ENCODE results near the gene ZNF544. TPM values are rescaled to one million over a fixed set of nuclear protein-coding genes. Genes with fewer than 3 reads are reported as not detected.
A peak's percentile ranks its signal among the peaks of the same experiment; 100 is the strongest.

ZNF544 gene
- polyA plus RNA-seq, 2 of the 4 experiments (the other 2 are of a cell fraction) = 23.7 to 33.1 TPM

GRCh38 chr19:58278541-58279041 lies 49.9 kb downstream of the ZNF544 start, which contains the start of gene ZNF8 (continued):
- TF ChIP-seq CEBPB (IDR thresholded peaks at IDR 0.05) = no peak; a peak in 1 of 4 replicates
- no peak for TF ChIP-seq ZNF302 (CRISPR knock-in tag; IDR thresholded peaks at IDR 0.05)
- peak; percentile 46; the same call in 1 of the 3 replicates for TF ChIP-seq BCL3 (IDR thresholded peaks at IDR 0.05)
- peak; percentile 7; the same call in 1 of the 2 replicates for TF ChIP-seq E2F6 (IDR thresholded peaks at IDR 0.05; ENCODE audit: borderline replicate concordance, low read depth)
- no peak for TF ChIP-seq MAFK (IDR thresholded peaks at IDR 0.05; ENCODE audit: partially characterized antibody)
- TF ChIP-seq RFX5 (IDR thresholded peaks at IDR 0.05) = peak; percentile 85
- TF ChIP-seq ZSCAN20 (CRISPR knock-in tag; IDR thresholded peaks at IDR 0.05) = no peak
- TF ChIP-seq TP53 (CRISPR knock-in tag; IDR thresholded peaks at IDR 0.05) = no peak
- no peak for TF ChIP-seq HOXA7 (CRISPR knock-in tag; IDR thresholded peaks at IDR 0.05)
- no peak for TF ChIP-seq FOXS1 (CRISPR knock-in tag; IDR thresholded peaks at IDR 0.05)
- no peak for TF ChIP-seq POLR2AphosphoS2 (conservative IDR thresholded peaks at IDR 0.05; ENCODE audit: low read length)
- no peak for TF ChIP-seq CHD4 (IDR thresholded peaks at IDR 0.05; ENCODE audit: borderline replicate concordance)
- no peak for TF ChIP-seq GATA3 (IDR thresholded peaks at IDR 0.05; ENCODE audit: borderline replicate concordance)

- DNase-seq (ENCODE audit: low read depth in 1 of 2, low spot score in 1 of 2) (peak; percentile 71 to 76), ATAC-seq (peak; percentile 72 to 78), FAIRE-seq (no peak)
- CTCF ChIA-PET = interaction anchor here (0.6 to 1.2 kb wide), 2 partner anchors 15 to 19 kb away, joined by 3 to 4 read pairs; no protein-coding TSS in a partner anchor
- 16% methylated on average over 37 of the region's 60 CpGs for WGBS (ENCODE audit: missing lambda C conversion rate)
- peak overlapping the region; percentile 91 for H3K4me2 ChIP-seq
- peak overlapping the region; percentile 85 for H3K4me3 ChIP-seq
- H3K27ac ChIP-seq = peak overlapping the region; percentile 89 to 92
- POLR2A ChIA-PET = interaction anchor here (1.0 to 2.0 kb wide), 6 partner anchors 9 to 102 kb away, joined by 3 to 15 read pairs (median 5); partner anchors contain the start of genes ZNF274, ZNF497, ZNF544 and ZSCAN22
- peaks cover 85% of the 10 kb centered on the region for H3K9me3 ChIP-seq
- no peaks in the 10 kb centered on the region for H3K4me1 ChIP-seq
- TF ChIP-seq MAX (IDR thresholded peaks at IDR 0.05) (peak; percentile 51), NFE2L2 (conservative IDR thresholded peaks at IDR 0.05; ENCODE audit: low read length) (no peak), KDM1A (IDR thresholded peaks at IDR 0.05; ENCODE audit: low read depth) (no peak), FOSL2 (IDR thresholded peaks at IDR 0.05) (no peak), FOSL2 (CRISPR knock-in tag; IDR thresholded peaks at IDR 0.05) (no peak), ZSCAN20 (CRISPR knock-in tag; IDR thresholded peaks at IDR 0.05) (no peak), RNF2 (IDR thresholded peaks at IDR 0.05; ENCODE audit: borderline replicate concordance, low read depth) (no peak), JUN (IDR thresholded peaks at IDR 0.05) (peak; percentile 9 to 15; a peak in 2 of 5 replicates), SMC3 (IDR thresholded peaks at IDR 0.05) (no peak), RAD21 (conservative IDR thresholded peaks at IDR 0.05 in 1 of 2, IDR thresholded peaks at IDR 0.05 in 1 of 2) (no peak), CTCF (IDR thresholded peaks at IDR 0.05) (no peak), KDM5A (IDR thresholded peaks at IDR 0.05) (no peak), E2F6 (IDR thresholded peaks at IDR 0.05; ENCODE audit: borderline replicate concordance, low read depth) (peak; percentile 84), FOSB (CRISPR knock-in tag; IDR thresholded peaks at IDR 0.05) (no peak), POLR2AphosphoS2 (conservative IDR thresholded peaks at IDR 0.05; ENCODE audit: low read length) (no peak), CHD2 (IDR thresholded peaks at IDR 0.05; ENCODE audit: low read length, partially characterized antibody) (no peak), REST (IDR thresholded peaks at IDR 0.05) (no peak), SREBF2 (IDR thresholded peaks at IDR 0.05) (no peak), RCOR1 (IDR thresholded peaks at IDR 0.05; ENCODE audit: low read depth, low read length) (no peak)
Observed at GRCh38 chr19:58279042-58279924, 50.6 kb downstream of the ZNF544 start.

All from A549 (cell line).